GM10248 (cell line): ENCODE results near the gene CDH12.

ENCODE experiments used
- CTCF ChIA-PET: fragments of 300-600 bp; sonication (Branson Sonifier 250); formaldehyde crosslinking; extraction: SDS; loops from one replicate; lab custom pipeline; 2021; ENCODE audit warnings: antibody characterized with exemption; lab: Yijun Ruan, JAX
- POLR2A ChIA-PET: fragments of 350-650 bp; sonication (Branson Sonifier 250); formaldehyde crosslinking; extraction: SDS; loops from one replicate; lab custom pipeline; 2020; ENCODE audit warnings: antibody characterized with exemption; lab: Yijun Ruan, JAX
- DNase-seq: peaks from one replicate; pipeline ENCODE4 v3.0.0; 2012; ENCODE audit errors: extremely low spot score
- TF ChIP-seq, protein P1 (sequence below): IDR thresholded peaks from 2 replicates; pipeline ENCODE4 v1.5.1; 2012; ENCODE audit warnings: mild to moderate bottlenecking, low read depth; ENCODE audit errors: extremely low read depth, missing control alignments, control extremely low read depth

Gene CDH12

DNA sequence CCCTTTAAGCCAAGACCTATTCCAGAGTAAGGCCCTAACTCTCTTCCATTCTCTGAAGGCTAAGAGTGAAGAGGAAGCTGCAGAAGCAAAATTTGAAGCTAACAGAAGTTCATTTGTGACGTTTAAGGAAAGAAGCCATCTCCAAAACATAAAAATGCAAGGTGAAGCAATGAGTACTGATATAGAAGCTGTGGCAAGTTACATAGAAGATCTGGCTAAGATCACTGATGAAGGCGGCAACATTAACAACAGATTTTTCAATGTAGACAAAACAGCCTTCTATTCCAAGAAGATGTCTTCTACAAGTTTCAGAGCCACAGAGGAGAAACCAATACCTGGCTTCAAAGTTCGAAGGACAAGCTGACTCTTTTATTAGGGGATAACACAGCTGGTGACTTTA is 1143.4 kb downstream of the CDH12 start:
- POLR2A ChIA-PET = no interaction called here
- CTCF ChIA-PET = interaction anchor here (0.7 to 1.2 kb wide), 2 partner anchors 10 to 64 kb away, joined by 3 read pairs; no protein-coding TSS in a partner anchor
- no peak for DNase-seq
- TF ChIP-seq, protein P1, sequence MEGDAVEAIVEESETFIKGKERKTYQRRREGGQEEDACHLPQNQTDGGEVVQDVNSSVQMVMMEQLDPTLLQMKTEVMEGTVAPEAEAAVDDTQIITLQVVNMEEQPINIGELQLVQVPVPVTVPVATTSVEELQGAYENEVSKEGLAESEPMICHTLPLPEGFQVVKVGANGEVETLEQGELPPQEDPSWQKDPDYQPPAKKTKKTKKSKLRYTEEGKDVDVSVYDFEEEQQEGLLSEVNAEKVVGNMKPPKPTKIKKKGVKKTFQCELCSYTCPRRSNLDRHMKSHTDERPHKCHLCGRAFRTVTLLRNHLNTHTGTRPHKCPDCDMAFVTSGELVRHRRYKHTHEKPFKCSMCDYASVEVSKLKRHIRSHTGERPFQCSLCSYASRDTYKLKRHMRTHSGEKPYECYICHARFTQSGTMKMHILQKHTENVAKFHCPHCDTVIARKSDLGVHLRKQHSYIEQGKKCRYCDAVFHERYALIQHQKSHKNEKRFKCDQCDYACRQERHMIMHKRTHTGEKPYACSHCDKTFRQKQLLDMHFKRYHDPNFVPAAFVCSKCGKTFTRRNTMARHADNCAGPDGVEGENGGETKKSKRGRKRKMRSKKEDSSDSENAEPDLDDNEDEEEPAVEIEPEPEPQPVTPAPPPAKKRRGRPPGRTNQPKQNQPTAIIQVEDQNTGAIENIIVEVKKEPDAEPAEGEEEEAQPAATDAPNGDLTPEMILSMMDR = no peak

- CTCF ChIA-PET = no interaction called here
- TF ChIP-seq, protein P1 = no peak
- POLR2A ChIA-PET = no interaction called here
- DNase-seq = no peak
Measured at GRCh38 chr5:21704974-21705668, 1148.0 kb downstream of the CDH12 start.

- TF ChIP-seq, protein P1 = no peak
- CTCF ChIA-PET = no interaction called here
- POLR2A ChIA-PET = no interaction called here
- DNase-seq = no peak
Measured at GRCh38 chr5:21701317-21701716, 1151.8 kb downstream of the CDH12 start.
